Endothelial cell of umbilical vein (primary cell): Measurements from ENCODE around the gene SLCO2A1. TPM values are rescaled to one million over a fixed set of nuclear protein-coding genes. Genes with fewer than 3 reads are reported as not detected.

ENCODE experiments used
- BruUV-seq: library from RNA; stranded (reverse); fragments of 400-500 nt; replicated peaks from 2 replicates; lab custom pipeline; 2021; lab: Mats Ljungman, UMichigan
- CTCF ChIA-PET: fragments of 300-600, 350-600 bp; sonication (Branson Sonifier 250); formaldehyde crosslinking; loops from one replicate; lab custom pipeline; 2021; ENCODE audit warnings: antibody characterized with exemption, inconsistent platforms; lab: Charles Lee
- POLR2A ChIA-PET: fragments of 300-600, 350-600 bp; sonication (Branson Sonifier 250); formaldehyde crosslinking; loops from one replicate; lab custom pipeline; 2021; ENCODE audit warnings: antibody characterized with exemption, inconsistent platforms; lab: Charles Lee
- DNase-seq: peaks from one replicate; pipeline ENCODE4 v3.0.0-alpha.2; 2011; ENCODE audit warnings: low read depth, low spot score
- FAIRE-seq: peaks from 2 replicates; lab custom pipeline; 2011; peaks lifted over from hg19 to GRCh38; lab: Jason Lieb, UNC
- H2AFZ ChIP-seq: 2 replicates; pipeline ENCODE4 v1.6.0; 2012; ENCODE audit warnings: low read depth, low read length, control low read depth, inconsistent platforms
- H3K27ac ChIP-seq: 2 replicates; pipeline ENCODE4 v1.5.1; 2011; ENCODE audit warnings: low read depth, mild to moderate bottlenecking, control low read depth, low read length, moderate library complexity; ENCODE audit not compliant: insufficient read depth
- H3K27me3 ChIP-seq, 2 experiments: 2 replicates each; pipeline versions ENCODE4 v1.6.0 to v1.6.1; 2011; ENCODE audit warnings: low read length in 2 of 2, mixed read lengths in 1 of 2; ENCODE audit not compliant: control insufficient read depth in 2 of 2, insufficient read depth in 2 of 2
- H3K36me3 ChIP-seq, 2 experiments: 2 replicates in 1 of 2; 3 replicates in 1 of 2; pipeline ENCODE4 v1.5.1; 2011; ENCODE audit warnings: low read length in 2 of 2, mild to moderate bottlenecking in 1 of 2, moderate library complexity in 1 of 2; ENCODE audit not compliant: control insufficient read depth in 2 of 2, insufficient read depth in 2 of 2; ENCODE audit errors: extremely low read depth in 1 of 2
- H3K4me1 ChIP-seq: 3 replicates; pipeline ENCODE4 v1.5.1; 2011; ENCODE audit warnings: mild to moderate bottlenecking, low read length; ENCODE audit not compliant: control insufficient read depth, insufficient read depth; ENCODE audit errors: extremely low read depth
- H3K4me2 ChIP-seq: 2 replicates; pipeline ENCODE4 v1.6.1; 2011; ENCODE audit warnings: low read length, control low read depth, mixed read lengths; ENCODE audit not compliant: insufficient read depth
- H3K4me3 ChIP-seq, 3 experiments: fragments of 200-600 bp in 1 of 3; sonication (generic), shearing (Covaris generic) in 1 of 3; replicated peaks in 1 of 3; 2 replicates each; pipeline ENCODE4 v1.5.1; 2011 to 2016; ENCODE audit warnings: control low read depth in 3 of 3, low read length in 3 of 3, mild to moderate bottlenecking in 2 of 3, inconsistent platforms in 1 of 3, low read depth in 1 of 3, moderate library complexity in 1 of 3; ENCODE audit not compliant: insufficient read depth in 1 of 3
- H3K79me2 ChIP-seq: 2 replicates; pipeline ENCODE4 v1.6.0; 2012; ENCODE audit warnings: low read length, inconsistent platforms; ENCODE audit not compliant: control insufficient read depth, insufficient read depth
- H3K9ac ChIP-seq: replicated peaks from 2 replicates; pipeline ENCODE3; 2011; ENCODE audit warnings: low read length, control low read depth; ENCODE audit not compliant: insufficient read depth; ENCODE audit errors: extremely low read depth
- H3K9me1 ChIP-seq: replicated peaks from 3 replicates; pipeline ENCODE4 v1.6.0; 2011; ENCODE audit warnings: mild to moderate bottlenecking, low read length; ENCODE audit not compliant: control insufficient read depth, insufficient read depth; ENCODE audit errors: extremely low read depth
- H3K9me3 ChIP-seq: replicated peaks from 2 replicates; pipeline ENCODE4 v1.5.1; 2012; ENCODE audit warnings: low read length, inconsistent platforms; ENCODE audit not compliant: control insufficient read depth, insufficient read depth
- H4K20me1 ChIP-seq: replicated peaks from 2 replicates; pipeline ENCODE3; 2011; ENCODE audit warnings: mild to moderate bottlenecking, low read length; ENCODE audit not compliant: control insufficient read depth, insufficient read depth; ENCODE audit errors: extremely low read depth
- EZH2 ChIP-seq: IDR thresholded peaks from 2 replicates; pipeline ENCODE4 v1.6.1; 2012; ENCODE audit warnings: borderline replicate concordance, low read depth, mild to moderate bottlenecking, moderate library complexity, low read length, inconsistent platforms; ENCODE audit not compliant: severe bottlenecking
- GATA2 ChIP-seq: IDR thresholded peaks from 2 replicates; pipeline ENCODE4 v1.7.0; 2011; ENCODE audit warnings: low read depth, mild to moderate bottlenecking, moderate library complexity, mixed read lengths, low read length; ENCODE audit not compliant: insufficient read length, insufficient read depth
- JUN ChIP-seq: IDR thresholded peaks from 2 replicates; pipeline ENCODE4 v1.6.1; 2011; ENCODE audit warnings: borderline replicate concordance, low read depth; ENCODE audit not compliant: insufficient read length, insufficient read depth
- MAX ChIP-seq: IDR thresholded peaks from 2 replicates; pipeline ENCODE4 v1.6.1; 2011; ENCODE audit not compliant: insufficient read depth, insufficient read length
- MYC ChIP-seq: IDR thresholded peaks from one replicate; pipeline ENCODE4 v1.6.1; 2011; ENCODE audit warnings: mild to moderate bottlenecking, low read depth, low read length
- POLR2A ChIP-seq: IDR thresholded peaks from 2 replicates; pipeline ENCODE4 v1.6.1; 2012; ENCODE audit warnings: low read depth, mild to moderate bottlenecking, control low read depth, low read length
- POLR2AphosphoS5 ChIP-seq: IDR thresholded peaks from 2 replicates; pipeline ENCODE4 v1.6.1; 2012; ENCODE audit warnings: low read depth, mild to moderate bottlenecking, control low read depth, low read length, moderate library complexity; ENCODE audit not compliant: insufficient read depth
- dilution Hi-C: fragments of 300-500 bp; cut with MboI; formaldehyde crosslinking; loops from one replicate; pipeline ENCODE4 v1.15.0; 2019; ENCODE audit warnings: low sequenced_read_pairs; ENCODE audit not compliant: extremely low pct_ligation_motif_present
- intact Hi-C: fragments of 100-400 bp; cut with micrococcal nuclease; formaldehyde crosslinking; loops from one replicate; pipeline ENCODE4 v1.10.0; 2022
- polyA plus RNA-seq, 4 experiments: library from polyadenylated mRNA; depleted of rRNA in 3 of 4; stranded (reverse) in 3 of 4; unstranded in 1 of 4; fragments of >200 nt; gene quantifications; 2 replicates each; pipeline versions ENCODE4 v1.2.1 to v1.2.3, GENCODE V29; 2011 to 2012; ENCODE audit warnings: missing spikeins in 1 of 4
- total RNA-seq: library from RNA; stranded (reverse); gene quantifications from 2 replicates; pipeline ENCODE4 v1.2.3, GENCODE V29; 2021
- TF ChIP-seq, protein P1 (sequence below), 2 donors: IDR thresholded peaks; 1 replicate in 1 of 2; 2 replicates in 1 of 2; pipeline ENCODE4 v1.5.1; 2011; ENCODE audit warnings: low read length in 2 of 2, mild to moderate bottlenecking in 2 of 2, moderate library complexity in 2 of 2, control low read depth in 1 of 2, inconsistent platforms in 1 of 2, low read depth in 1 of 2; ENCODE audit not compliant: insufficient read depth in 1 of 2; ENCODE audit errors: extremely low read depth in 1 of 2

The SLCO2A1 gene
- total and polyA plus RNA-seq, 2 donors (not counting 3 experiments of a cell fraction or from before 2014, with no cell fraction given): 1.4 to 11.9 TPM

DNA sequence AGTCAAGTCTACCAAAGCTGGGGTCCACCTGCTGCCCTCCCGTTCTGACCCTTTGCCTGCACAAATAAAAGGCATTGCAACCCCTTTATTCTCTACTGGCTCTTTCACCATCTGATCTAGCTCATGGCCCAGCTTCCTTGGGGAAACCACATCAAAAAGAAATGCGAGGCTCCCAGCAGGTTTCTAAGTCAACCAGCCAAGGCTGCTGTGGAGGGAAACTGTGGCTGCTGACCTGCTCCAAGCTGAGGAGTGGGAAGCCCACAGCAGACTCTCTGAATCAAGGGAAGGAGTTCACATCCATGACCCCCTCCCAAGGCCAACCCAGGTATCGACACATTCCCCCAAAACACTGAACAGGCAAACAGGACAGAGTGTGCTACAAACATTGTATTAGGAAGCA, 25.2 kb upstream of the SLCO2A1 start:
- H3K4me2 ChIP-seq: no peak overlapping the region
- H3K9ac ChIP-seq: no peak overlapping the region
- dilution Hi-C loops (no loop called here), intact Hi-C loops (no loop called here)
- H3K36me3 ChIP-seq: no peaks in the 10 kb centered on the region
- TF ChIP-seq, protein P1, sequence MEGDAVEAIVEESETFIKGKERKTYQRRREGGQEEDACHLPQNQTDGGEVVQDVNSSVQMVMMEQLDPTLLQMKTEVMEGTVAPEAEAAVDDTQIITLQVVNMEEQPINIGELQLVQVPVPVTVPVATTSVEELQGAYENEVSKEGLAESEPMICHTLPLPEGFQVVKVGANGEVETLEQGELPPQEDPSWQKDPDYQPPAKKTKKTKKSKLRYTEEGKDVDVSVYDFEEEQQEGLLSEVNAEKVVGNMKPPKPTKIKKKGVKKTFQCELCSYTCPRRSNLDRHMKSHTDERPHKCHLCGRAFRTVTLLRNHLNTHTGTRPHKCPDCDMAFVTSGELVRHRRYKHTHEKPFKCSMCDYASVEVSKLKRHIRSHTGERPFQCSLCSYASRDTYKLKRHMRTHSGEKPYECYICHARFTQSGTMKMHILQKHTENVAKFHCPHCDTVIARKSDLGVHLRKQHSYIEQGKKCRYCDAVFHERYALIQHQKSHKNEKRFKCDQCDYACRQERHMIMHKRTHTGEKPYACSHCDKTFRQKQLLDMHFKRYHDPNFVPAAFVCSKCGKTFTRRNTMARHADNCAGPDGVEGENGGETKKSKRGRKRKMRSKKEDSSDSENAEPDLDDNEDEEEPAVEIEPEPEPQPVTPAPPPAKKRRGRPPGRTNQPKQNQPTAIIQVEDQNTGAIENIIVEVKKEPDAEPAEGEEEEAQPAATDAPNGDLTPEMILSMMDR (IDR thresholded peaks at IDR 0.05; ENCODE audit: extremely low read depth in 1 of 2, insufficient read depth in 1 of 2, low read depth in 1 of 2, low read length in 2 of 2): no peak
- TF ChIP-seq POLR2A (no peak), MAX (no peak), MYC (no peak), GATA2 (no peak), EZH2 (no peak), POLR2AphosphoS5 (no peak), JUN (no peak)
- no peak overlapping the region for H3K27ac ChIP-seq
- H3K9me1 ChIP-seq: no peaks in the 10 kb centered on the region
- H3K4me1 ChIP-seq: no peaks in the 10 kb centered on the region
- no peaks in the 10 kb centered on the region for H4K20me1 ChIP-seq
- ChIA-PET CTCF (no interaction called here), POLR2A (no interaction called here)
- H3K9me3 ChIP-seq: no peaks in the 10 kb centered on the region
- FAIRE-seq: no peak
- no peak for DNase-seq
- H3K27me3 ChIP-seq: no peaks in the 10 kb centered on the region
- BruUV-seq: no TSS peak
- no peak overlapping the region for H2AFZ ChIP-seq
- no peaks in the 10 kb centered on the region for H3K79me2 ChIP-seq
- H3K4me3 ChIP-seq: no peak overlapping the region
